GM18520 (cell line): ENCODE measurements around the gene NEK9.
"Not testable (repeated sequence)": the region's sequence is repeated elsewhere in the genome, so short reads cannot be mapped to it uniquely, and the experiment has no call there.

Experiments
- ATAC-seq: cut with Tn5 transposase; IDR thresholded peaks from one replicate; pipeline ENCODE4 v1.9.1; 2021; ENCODE audit not compliant: unreplicated experiment

NEK9 gene

GRCh38 chr14:75068294-75069120 lies 58.3 kb downstream of the NEK9 start:
- ATAC-seq: no peak

- ATAC-seq: not testable (repeated sequence)
Measured at GRCh38 chr14:75067765-75068164, 59.1 kb downstream of the NEK9 start.

DNA sequence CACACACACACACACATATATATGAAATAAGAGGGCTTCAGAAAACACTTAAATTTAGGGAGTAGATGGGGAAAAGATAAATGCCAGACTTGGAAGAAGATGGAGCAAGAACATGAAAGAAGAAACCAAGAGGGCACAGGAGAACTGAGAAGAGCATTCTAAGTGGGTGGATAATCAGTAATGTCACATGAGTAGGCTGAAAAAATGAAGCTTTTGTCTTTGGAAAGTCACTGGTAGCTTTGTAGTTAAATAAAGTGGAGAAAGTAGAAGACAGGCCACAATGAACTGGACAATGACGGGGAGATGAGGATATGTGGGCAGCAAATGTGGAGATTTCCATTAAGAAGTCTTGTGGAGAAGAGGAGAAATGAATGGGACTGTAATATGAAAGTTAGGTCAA lies 59.6 kb downstream of the NEK9 start:
- no peak for ATAC-seq

GRCh38 chr14:75066691-75067090 lies 60.2 kb downstream of the NEK9 start:
- no peak for ATAC-seq

DNA sequence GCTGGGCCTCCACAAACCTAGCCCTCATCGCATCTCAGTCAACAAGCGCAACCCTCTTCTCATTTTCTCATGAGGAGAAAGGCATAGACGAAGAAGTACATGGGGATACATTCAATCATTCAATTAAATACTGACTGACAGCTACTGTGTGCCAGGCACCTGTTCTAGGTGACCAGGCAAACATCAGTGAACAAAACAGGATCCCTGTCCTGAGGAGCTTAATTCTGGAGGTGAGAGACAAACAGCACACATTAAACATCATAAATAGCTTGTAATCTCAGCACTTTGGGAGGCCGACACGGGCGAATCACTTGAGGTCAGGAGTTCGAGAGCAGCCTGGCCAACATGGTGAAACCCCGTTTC lies 62.7 kb downstream of the NEK9 start:
- ATAC-seq: no peak

DNA sequence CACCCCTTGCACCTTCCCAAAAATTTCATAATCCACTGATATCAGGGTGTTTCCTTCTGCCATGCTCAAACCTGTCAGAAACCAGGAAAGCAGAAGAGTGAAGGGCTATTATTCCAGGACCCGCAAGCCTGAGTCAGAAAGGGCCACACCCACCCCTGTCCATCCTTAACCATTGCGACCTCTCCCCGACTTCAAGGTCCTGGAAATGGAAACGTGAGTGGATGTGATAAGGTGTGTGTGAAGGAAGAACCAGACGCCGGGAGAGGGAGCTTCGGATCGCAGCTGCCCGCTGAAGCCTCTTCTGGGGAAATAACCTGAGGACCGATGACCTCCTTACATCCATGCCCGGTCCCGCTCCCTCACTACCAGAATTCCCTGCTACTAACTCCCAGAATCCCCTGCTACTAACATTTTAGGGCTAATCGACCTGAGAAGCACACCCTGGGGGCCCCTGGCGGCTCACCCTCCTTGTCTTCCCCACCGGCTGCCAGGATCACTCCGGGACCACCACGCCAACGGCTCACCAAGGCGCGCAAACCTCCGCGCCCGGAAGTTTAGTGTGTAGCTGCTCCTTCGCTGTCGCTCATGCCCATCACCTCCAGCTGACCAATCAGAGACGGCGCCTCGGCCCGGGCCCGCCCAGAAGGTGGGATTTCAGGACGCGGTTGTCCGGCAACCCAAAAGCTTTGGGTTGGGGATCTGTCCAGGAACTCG lies 63.2 kb downstream of the NEK9 start, which contains the start of gene ACYP1:
TSS of gene ACYP1 (minus strand) at position 534 of the 714 bp plus-strand sequence. CDS start at position 63, 471 bp downstream.
- peak; percentile 97 for ATAC-seq

DNA sequence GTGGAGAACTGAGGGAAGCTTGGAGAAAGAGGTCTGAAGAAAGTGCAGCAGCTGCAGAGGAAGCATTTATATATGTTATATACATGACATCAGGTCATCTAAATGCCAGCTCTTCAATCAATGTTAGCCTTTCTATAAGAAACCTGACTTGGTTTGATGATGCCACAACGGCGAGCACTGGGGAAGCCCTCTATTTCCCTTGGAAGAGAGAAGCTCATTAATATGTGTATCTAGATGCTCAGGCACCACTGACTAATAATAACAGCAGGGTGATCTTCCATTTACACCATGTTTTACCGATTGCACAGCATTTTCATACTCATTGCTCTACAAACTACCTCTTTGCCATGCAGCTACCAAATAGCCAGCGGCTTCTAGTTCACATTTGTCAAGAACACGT lies 63.8 kb downstream of the NEK9 start:
- no peak for ATAC-seq

- no peak for ATAC-seq
Measured at GRCh38 chr14:75060420-75060819, 66.4 kb downstream of the NEK9 start.

DNA sequence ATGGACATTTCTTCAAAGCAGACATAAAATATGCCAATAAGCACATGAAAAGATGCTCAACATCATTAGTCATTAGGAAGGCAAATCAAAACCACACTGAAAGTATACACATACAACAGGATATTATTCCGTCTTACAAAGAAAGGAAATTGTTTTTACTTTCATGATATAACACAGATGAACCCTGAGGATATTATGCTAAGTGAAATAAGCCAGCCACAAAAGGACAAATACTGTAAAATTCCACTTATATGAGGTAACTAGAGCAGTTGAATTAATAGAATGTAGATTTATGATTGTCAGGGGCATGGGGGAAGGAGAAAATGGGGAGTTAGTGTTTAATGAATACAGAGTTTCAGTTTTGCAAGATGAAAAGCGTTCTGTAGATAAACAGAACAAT lies 67.2 kb downstream of the NEK9 start:
- ATAC-seq: no peak

DNA sequence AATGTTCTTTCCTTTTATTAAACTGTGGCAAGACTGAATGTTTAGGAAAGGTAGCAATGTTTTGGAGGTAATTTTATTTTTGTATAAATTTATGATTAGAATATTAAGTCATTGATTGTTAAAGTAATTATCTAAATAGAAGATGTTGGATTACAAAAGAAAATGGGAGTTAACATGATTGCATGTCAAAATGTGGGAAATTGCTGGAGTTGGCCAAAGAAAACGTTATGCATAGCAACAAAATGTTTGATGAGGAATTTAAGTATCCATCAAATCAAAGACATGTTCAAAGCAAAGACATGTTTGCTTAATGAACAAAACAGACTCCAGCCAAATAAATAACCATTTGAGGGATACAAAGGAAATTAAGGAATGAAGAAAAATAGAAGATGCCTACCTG lies 72.4 kb downstream of the NEK9 start:
- ATAC-seq: no peak

GRCh38 chr14:75053396-75054291 lies 73.2 kb downstream of the NEK9 start:
- ATAC-seq: no peak

- ATAC-seq: no peak
Measured at GRCh38 chr14:75051556-75051899, 75.3 kb downstream of the NEK9 start.

DNA sequence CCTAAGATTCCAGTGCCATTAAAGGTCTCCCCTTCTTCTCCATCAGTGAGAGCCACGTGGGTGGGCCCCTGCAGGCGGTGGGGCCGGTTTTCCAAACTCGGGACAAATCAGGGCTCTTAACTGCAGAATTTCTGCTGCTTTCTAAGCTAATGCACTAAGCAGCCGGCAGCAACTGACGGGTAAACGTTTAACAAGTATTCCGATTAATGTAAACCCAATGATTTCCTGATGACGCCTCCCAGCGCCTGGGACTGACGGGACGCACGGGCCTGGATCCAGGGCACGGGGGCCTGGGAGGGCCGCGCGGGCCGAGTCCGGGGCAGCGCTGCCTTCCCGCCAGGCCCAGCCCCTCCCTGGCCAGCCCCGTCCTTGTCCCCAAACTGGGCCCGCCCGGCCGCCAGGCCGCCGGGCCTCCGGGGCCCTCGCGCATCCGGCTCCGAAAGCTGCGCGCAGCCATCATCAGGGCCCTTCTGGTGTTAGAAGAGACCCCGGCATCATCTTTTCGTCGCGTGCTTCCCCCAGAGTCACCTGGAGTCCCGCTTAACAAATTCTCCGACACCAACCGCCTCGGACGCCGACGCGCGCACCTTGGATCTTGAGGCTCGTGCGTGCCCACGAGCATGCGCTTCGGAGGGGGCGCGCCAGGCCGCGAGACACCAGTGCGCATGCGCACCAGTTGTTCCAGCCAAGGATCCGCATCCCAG lies 75.8 kb downstream of the NEK9 start, which contains the start of gene MLH3:
TSS of gene MLH3 (minus strand) at position 616 of the 704 bp plus-strand sequence. CDS start 1,812 bp downstream, outside the sequence.
- peak; percentile 52 for ATAC-seq

DNA sequence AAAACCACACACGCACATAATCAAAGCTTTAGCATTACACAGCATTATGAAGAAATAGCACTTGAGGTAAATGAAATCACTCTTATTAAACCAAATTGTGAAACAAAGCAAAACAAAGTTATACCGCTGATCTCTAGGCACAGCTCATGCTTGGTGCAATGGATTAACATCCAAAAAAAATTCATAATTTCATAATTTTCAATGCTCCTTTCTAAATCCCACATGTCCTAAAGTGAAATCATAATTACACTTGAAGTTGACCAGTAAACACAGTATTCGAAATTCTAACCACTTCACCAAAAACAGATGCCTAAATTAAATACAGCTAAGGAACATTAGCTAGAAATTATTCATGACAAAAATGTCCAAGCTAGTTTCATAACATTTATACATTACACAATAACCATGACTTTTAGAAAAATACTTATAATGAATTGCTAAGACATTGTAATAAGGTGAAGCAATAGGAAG lies 77.1 kb downstream of the NEK9 start:
- no peak for ATAC-seq

DNA sequence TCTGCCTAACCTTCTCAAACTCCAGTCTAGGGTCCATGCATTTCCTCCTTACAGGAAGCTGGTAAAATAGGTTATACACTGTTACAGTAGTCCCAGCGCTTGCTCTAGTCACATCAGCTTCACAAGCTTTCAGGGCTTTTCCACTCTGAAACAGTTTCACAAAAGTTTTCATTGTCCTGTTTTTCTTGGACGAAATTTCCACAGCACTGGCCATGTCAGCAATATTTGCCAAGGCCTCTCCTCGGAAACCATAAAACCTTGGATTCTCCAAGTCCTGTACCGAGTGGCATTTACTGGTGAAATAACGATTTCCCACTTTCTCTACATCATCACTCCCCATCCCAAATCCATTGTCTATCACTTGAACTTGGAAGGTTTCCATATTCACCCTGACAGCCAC lies 77.7 kb downstream of the NEK9 start:
- ATAC-seq: no peak

- no peak for ATAC-seq
Measured at GRCh38 chr14:75048101-75048500, 78.7 kb downstream of the NEK9 start.

GRCh38 chr14:75047506-75047905 lies 79.3 kb downstream of the NEK9 start:
- no peak for ATAC-seq

- no peak for ATAC-seq
Measured at GRCh38 chr14:75046899-75047298, 79.9 kb downstream of the NEK9 start.

- ATAC-seq: no peak
Measured at GRCh38 chr14:75046275-75046674, 80.6 kb downstream of the NEK9 start.

GRCh38 chr14:75044752-75045151 lies 82.1 kb downstream of the NEK9 start:
- ATAC-seq: no peak

DNA sequence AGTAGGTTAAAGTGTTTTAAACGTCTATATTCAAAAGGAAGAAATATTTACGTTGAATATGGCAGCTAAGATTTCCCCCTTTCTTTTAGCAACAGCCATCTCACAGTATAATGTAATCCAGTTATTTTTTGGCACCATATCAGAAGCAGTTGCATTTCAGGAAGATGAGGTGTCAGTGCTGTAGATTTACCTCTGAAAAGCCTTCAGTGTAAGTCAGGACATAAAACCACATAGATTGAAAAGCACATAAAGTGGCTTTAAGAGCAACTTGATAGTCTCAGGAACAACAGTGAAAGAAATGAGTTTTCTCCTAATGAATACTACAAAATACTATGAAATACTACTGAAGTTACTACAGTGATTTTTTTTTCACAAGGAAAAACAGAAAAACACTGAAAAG lies 82.5 kb downstream of the NEK9 start:
- ATAC-seq: no peak
